Keratinocyte (primary cell): ENCODE measurements around the gene RANBP9. TPM values are rescaled to one million over a fixed set of nuclear protein-coding genes. Genes with fewer than 3 reads are reported as not detected.

ENCODE experiments used
- DNase-seq: peaks from one replicate; pipeline ENCODE4 v3.0.0-alpha.2; 2011; ENCODE audit warnings: low read depth, missing footprints, low spot score
- FAIRE-seq: peaks from 2 replicates; lab custom pipeline; 2011; peaks lifted over from hg19 to GRCh38; lab: Jason Lieb, UNC
- H2AFZ ChIP-seq: 2 replicates; pipeline ENCODE4 v1.6.0; 2012; ENCODE audit warnings: low read length, control low read depth, inconsistent platforms; ENCODE audit not compliant: control insufficient read depth
- H3K27ac ChIP-seq: 2 replicates; pipeline ENCODE4 v1.5.1; 2011; ENCODE audit warnings: low read length; ENCODE audit not compliant: control insufficient read depth, insufficient read depth
- H3K27me3 ChIP-seq: 3 replicates; pipeline ENCODE4 v1.6.0; 2011; ENCODE audit warnings: low read length; ENCODE audit not compliant: control insufficient read depth, insufficient read depth; ENCODE audit errors: extremely low read depth
- H3K36me3 ChIP-seq, 2 experiments: 2 replicates in 1 of 2; 3 replicates in 1 of 2; pipeline ENCODE4 v1.5.1; 2011; ENCODE audit warnings: low read length in 2 of 2, mild to moderate bottlenecking in 1 of 2; ENCODE audit not compliant: control insufficient read depth in 2 of 2, insufficient read depth in 2 of 2; ENCODE audit errors: extremely low read depth in 1 of 2
- H3K4me1 ChIP-seq: 3 replicates; pipeline ENCODE4 v1.5.1; 2011; ENCODE audit warnings: low read length; ENCODE audit not compliant: control insufficient read depth, insufficient read depth; ENCODE audit errors: extremely low read depth
- H3K4me2 ChIP-seq: 3 replicates; pipeline ENCODE4 v1.6.0; 2011; ENCODE audit warnings: low read depth, low read length; ENCODE audit not compliant: control insufficient read depth, insufficient read depth; ENCODE audit errors: extremely low read depth
- H3K4me3 ChIP-seq, 3 experiments: fragments of 200-600 bp in 1 of 3; sonication (generic) in 1 of 3; 2 replicates in 2 of 3; 3 replicates in 1 of 3; pipeline ENCODE4 v1.5.1; 2011 to 2016; ENCODE audit warnings: low read length in 3 of 3, mild to moderate bottlenecking in 3 of 3, control low read depth in 2 of 3, inconsistent platforms in 1 of 3, low read depth in 1 of 3, mixed read lengths in 1 of 3, mixed run types in 1 of 3, moderate library complexity in 1 of 3; ENCODE audit not compliant: control insufficient read depth in 2 of 3, insufficient read depth in 2 of 3; ENCODE audit errors: extremely low read depth in 1 of 3
- H3K79me2 ChIP-seq: 2 replicates; pipeline ENCODE4 v1.6.0; 2012; ENCODE audit warnings: low read length; ENCODE audit not compliant: control insufficient read depth, insufficient read depth
- H3K9ac ChIP-seq: 3 replicates; pipeline ENCODE4 v1.6.0; 2011; ENCODE audit warnings: low read length; ENCODE audit not compliant: control insufficient read depth, insufficient read depth; ENCODE audit errors: extremely low read depth
- H3K9me1 ChIP-seq: 3 replicates; pipeline ENCODE4 v1.6.0; 2011; ENCODE audit warnings: low read length; ENCODE audit not compliant: control insufficient read depth, insufficient read depth; ENCODE audit errors: extremely low read depth
- H3K9me3 ChIP-seq: 2 replicates; pipeline ENCODE4 v1.5.1; 2012; ENCODE audit warnings: low read depth, low read length; ENCODE audit not compliant: control insufficient read depth
- H4K20me1 ChIP-seq: 3 replicates; pipeline ENCODE4 v1.6.0; 2011; ENCODE audit warnings: low read length; ENCODE audit not compliant: control insufficient read depth, insufficient read depth; ENCODE audit errors: extremely low read depth
- EZH2 ChIP-seq: IDR thresholded peaks from one replicate; pipeline ENCODE4 v1.6.1; 2012; ENCODE audit warnings: inconsistent platforms, mild to moderate bottlenecking, low read length, moderate library complexity
- dilution Hi-C: fragments of 300-500 bp; cut with MboI; formaldehyde crosslinking; loops from one replicate; pipeline ENCODE4 v1.7.0; 2020; ENCODE audit warnings: low sequenced_read_pairs; ENCODE audit not compliant: extremely low pct_ligation_motif_present
- polyA plus RNA-seq, 5 experiments: library from polyadenylated mRNA; depleted of rRNA in 3 of 5; stranded (reverse) in 3 of 5; stranded (forward) in 1 of 5; unstranded in 1 of 5; fragments of >200 nt; gene quantifications; 1 replicate in 1 of 5; 2 replicates in 3 of 5; 3 replicates in 1 of 5; pipeline versions ENCODE4 v1.2.1 to v1.2.3, GENCODE V29; 2011 to 2012; ENCODE audit warnings: missing spikeins in 2 of 5, low read depth in 1 of 5, low replicate concordance in 1 of 5
- TF ChIP-seq, protein P1 (sequence below), 3 experiments: IDR thresholded peaks in 1 of 3; conservative IDR thresholded peaks in 1 of 3; optimal IDR thresholded peaks in 1 of 3; 2 replicates in 2 of 3; 3 replicates in 1 of 3; pipeline versions ENCODE3 to v1.5.1; 2011; ENCODE audit warnings: low read length in 3 of 3, mild to moderate bottlenecking in 3 of 3, moderate library complexity in 2 of 3, control low read depth in 1 of 3, inconsistent platforms in 1 of 3; ENCODE audit not compliant: insufficient read depth in 2 of 3; ENCODE audit errors: extremely low read depth in 1 of 3

The RANBP9 gene
- polyA plus RNA-seq, 1 donor (not counting 4 experiments of a cell fraction or from before 2014, with no cell fraction given): 36.7 TPM

DNA sequence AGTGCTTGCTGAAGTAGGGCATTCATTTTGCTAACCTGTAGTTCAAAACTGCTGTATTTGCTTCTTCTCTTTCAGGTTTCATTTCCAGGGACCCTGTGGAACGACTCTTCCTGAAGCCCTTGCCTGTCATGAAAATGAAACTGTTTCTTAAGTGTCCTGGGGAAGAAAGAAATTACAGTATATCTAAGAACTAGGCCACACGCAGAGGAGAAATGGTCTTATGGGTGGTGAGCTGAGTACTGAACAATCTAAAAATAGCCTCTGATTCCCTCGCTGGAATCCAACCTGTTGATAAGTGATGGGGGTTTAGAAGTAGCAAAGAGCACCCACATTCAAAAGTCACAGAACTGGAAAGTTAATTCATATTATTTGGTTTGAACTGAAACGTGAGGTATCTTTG, 99.9 kb downstream of the RANBP9 start:
- Histone ChIP-seq H3K36me3 (peaks cover 2 to 5% of the 10 kb centered on the region in 2 experiments), H3K27me3 (no peaks in the 10 kb centered on the region), H3K9me3 (no peaks in the 10 kb centered on the region), H3K79me2 (peaks cover 17% of the 10 kb centered on the region), H3K9ac (no peak overlapping the region), H3K4me1 (peaks cover 14% of the 10 kb centered on the region), H2AFZ (no peak overlapping the region), H3K4me2 (no peak overlapping the region), H4K20me1 (no peaks in the 10 kb centered on the region), H3K9me1 (no peaks in the 10 kb centered on the region), H3K4me3 (no peak overlapping the region), H3K27ac (no peak overlapping the region)
- DNase-seq (no peak), FAIRE-seq (no peak)
- no peak for TF ChIP-seq EZH2
- TF ChIP-seq, protein P1, sequence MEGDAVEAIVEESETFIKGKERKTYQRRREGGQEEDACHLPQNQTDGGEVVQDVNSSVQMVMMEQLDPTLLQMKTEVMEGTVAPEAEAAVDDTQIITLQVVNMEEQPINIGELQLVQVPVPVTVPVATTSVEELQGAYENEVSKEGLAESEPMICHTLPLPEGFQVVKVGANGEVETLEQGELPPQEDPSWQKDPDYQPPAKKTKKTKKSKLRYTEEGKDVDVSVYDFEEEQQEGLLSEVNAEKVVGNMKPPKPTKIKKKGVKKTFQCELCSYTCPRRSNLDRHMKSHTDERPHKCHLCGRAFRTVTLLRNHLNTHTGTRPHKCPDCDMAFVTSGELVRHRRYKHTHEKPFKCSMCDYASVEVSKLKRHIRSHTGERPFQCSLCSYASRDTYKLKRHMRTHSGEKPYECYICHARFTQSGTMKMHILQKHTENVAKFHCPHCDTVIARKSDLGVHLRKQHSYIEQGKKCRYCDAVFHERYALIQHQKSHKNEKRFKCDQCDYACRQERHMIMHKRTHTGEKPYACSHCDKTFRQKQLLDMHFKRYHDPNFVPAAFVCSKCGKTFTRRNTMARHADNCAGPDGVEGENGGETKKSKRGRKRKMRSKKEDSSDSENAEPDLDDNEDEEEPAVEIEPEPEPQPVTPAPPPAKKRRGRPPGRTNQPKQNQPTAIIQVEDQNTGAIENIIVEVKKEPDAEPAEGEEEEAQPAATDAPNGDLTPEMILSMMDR (optimal IDR thresholded peaks at IDR 0.05 in 1 of 3, IDR thresholded peaks at IDR 0.05 in 1 of 3, conservative IDR thresholded peaks at IDR 0.05 in 1 of 3; ENCODE audit: extremely low read depth in 1 of 3, insufficient read depth in 2 of 3, low read length in 3 of 3): no peak
- dilution Hi-C loops: no loop called here

DNA sequence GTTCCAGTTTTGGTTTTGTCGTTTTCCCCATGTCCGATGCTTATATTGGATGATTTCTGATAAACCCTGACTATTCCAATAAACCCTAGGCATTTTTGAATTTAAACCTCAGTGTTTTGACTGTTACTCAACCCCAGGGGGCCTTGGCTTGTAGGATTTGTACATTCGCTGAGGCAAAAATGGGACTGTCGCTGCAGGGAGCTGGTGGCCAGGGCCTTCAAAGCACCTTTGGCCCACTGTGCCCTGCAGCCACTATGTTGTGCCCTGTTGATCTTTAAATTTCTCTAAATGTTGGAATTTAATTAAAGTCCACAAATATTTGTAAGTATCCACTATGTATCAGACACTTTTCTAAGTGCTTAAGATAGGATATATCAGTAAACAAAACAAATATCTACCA, 106.0 kb downstream of the RANBP9 start:
- Histone ChIP-seq H2AFZ (no peak overlapping the region), H3K4me3 (no peak overlapping the region), H3K27me3 (no peaks in the 10 kb centered on the region), H3K79me2 (no peaks in the 10 kb centered on the region), H3K9ac (no peak overlapping the region), H3K27ac (no peak overlapping the region), H3K4me2 (no peak overlapping the region), H3K36me3 (peaks cover 0 to 4% of the 10 kb centered on the region in 2 experiments), H4K20me1 (no peaks in the 10 kb centered on the region), H3K4me1 (no peaks in the 10 kb centered on the region), H3K9me1 (no peaks in the 10 kb centered on the region), H3K9me3 (no peaks in the 10 kb centered on the region)
- FAIRE-seq (no peak), DNase-seq (no peak)
- dilution Hi-C loops: no loop called here
- TF ChIP-seq, protein P1 (optimal IDR thresholded peaks at IDR 0.05 in 1 of 3, IDR thresholded peaks at IDR 0.05 in 1 of 3, conservative IDR thresholded peaks at IDR 0.05 in 1 of 3; ENCODE audit: extremely low read depth in 1 of 3, insufficient read depth in 2 of 3, low read length in 3 of 3): no peak
- no peak for TF ChIP-seq EZH2
